ENCODE measurements around the gene SCN8A.
A peak's percentile ranks its signal among the peaks of the same experiment; 100 is the strongest.
"Not testable (repeated sequence)": the region's sequence is repeated elsewhere in the genome, so short reads cannot be mapped to it uniquely, and the experiment has no call there.

SCN8A gene

DNA sequence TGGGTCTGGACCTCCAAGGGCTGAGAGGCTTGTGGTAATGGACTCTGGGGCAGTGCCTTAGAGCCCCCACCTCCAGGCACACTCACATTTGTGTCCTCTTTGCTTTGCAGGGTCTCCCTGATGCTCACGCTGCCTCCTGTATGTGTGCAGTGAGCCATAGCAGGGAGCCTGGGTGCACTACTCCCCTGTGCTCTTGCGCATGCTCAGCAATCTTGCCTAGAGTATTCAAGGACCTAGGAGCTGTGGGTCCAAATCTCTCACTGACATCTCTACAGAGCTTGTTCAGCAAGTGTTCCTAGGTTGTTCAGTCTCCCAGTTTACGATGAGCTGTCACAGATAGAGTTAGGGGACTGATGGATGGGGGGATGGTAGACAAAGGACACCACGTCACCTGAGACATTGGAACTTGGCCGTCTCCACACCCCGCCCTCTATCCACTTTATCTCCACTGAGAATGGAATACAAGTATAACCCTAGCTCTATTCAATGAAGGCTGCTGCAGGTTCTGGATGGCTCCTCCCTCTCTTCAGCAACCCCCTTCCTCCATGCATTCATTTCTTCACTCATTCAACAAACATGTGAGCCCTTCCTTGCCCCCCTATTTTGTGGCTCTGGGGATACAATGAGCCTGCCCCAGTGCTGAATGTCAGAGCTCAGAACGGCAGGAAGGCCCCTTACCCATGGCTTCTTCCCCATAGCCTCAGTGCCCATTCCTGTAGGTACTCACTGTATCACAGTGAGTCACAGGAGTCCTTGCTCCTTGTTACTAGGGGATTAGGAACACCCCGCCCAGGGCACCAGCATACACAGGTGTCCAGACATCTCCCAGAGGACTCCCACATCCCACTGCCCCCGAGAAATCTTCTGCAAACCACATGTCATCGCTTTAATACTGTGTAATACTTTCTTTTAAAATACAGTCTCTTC is 226.3 kb downstream of the SCN8A start:
- no peak for DNase-seq (ENCODE audit: low spot score)

GRCh38 chr12:51818086-51818485 is 227.1 kb downstream of the SCN8A start:
- DNase-seq (ENCODE audit: low spot score) = no peak

GRCh38 chr12:51818566-51819300 is 227.7 kb downstream of the SCN8A start:
- DNase-seq (ENCODE audit: low spot score) = peak; percentile 85

DNA sequence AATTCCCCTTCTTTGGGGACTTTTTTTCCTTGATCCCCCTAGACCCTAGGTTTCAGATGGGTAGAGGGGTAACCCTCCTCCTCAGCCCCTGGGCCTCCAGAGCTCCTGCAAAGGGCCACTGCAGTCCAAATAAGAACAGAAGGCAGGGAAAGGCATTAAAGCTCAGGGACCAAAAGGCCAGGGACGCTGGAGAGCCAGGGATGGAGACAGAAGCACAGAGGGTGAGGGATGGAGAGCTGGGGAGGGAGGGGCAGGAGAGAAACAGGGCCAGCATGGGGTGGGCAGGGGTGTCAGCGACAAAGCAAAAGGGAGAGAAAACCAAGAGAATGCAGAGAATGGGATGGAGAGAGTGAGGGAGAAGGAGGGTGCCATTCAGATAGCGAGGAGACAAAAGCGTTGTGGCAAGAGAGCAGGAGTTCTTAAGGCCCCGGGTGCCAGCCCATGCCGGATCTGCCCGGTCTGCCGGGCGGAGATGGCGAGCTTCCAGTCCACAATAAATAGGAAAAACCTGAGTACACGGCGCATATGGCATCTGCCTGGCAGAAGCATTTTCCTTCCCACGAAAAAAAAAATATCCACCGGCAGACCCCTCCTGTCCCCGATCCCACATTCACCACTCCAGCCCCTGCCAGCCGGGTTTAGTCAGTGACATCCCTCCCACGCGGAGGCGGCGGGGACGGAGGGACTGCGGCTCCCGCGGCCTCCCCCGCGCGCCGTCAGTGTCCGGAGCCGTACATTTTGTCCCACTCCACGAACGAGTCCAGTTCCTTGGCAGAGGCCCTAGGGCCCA is 228.9 kb downstream of the SCN8A start:
- no peak for DNase-seq (ENCODE audit: low spot score)

GRCh38 chr12:51820526-51821439 is 229.8 kb downstream of the SCN8A start:
- DNase-seq (ENCODE audit: low spot score) = peak; percentile 92

- no peak for DNase-seq (ENCODE audit: low spot score)
Measured at GRCh38 chr12:51821440-51822260, 230.6 kb downstream of the SCN8A start.

GRCh38 chr12:51822261-51822616 is 231.2 kb downstream of the SCN8A start:
- no peak for DNase-seq (ENCODE audit: low spot score)

DNA sequence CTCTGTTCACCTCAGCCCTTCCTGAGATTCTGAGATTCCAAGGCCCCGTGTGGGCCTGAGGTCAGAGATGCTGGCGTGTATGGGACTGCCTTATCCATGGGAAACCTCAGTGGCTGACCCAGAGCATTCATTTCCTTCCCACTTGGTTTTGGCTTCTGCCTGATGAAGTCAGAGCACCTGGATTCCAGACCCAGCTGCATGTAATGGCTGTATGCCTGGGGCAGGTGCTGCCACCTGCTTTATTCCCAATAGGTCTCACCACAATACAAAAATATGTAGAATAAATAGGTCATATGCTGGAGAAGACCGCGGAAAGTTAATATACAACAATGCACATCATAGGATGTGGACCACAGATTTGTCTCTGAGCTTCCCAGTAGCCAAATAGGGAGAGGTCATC is 231.9 kb downstream of the SCN8A start:
- DNase-seq (ENCODE audit: low spot score) = no peak

DNA sequence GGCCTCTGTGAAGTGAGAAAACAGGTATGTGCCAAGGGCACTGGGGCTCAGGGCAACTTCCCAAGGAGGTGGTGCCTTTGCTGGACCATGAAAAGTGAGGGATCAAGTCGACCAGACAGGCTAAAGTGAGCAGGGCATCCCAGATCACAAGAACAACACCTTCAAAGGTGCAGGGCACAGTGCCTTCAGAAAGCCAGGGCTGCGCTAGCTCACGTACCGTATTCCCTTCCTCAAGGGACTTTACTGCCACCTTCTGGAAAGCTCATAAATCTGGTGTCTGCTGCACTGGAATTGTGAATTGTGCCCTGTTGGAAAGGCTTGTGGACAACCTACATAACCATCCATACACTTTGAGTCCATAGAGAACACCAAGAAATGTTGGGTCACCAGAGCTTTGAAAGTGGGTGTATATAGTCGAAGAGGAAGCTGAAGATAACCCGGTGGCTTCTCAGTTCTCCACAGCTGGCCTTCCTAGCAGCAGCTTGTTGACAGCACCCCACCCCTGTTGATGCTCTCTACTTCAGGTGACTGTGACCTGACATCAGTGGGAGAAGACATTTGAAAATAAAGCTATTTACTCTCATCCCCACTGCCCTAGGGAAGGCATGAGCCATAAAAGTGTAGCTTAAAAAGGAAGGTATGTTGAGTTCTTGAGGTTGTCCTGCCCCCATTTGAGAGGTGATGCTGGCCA is 233.0 kb downstream of the SCN8A start:
- peak; percentile 71 for DNase-seq (ENCODE audit: low spot score)

- no peak for DNase-seq (ENCODE audit: low spot score)
Measured at GRCh38 chr12:51825216-51825615, 234.2 kb downstream of the SCN8A start.

GRCh38 chr12:51826881-51827280 is 235.8 kb downstream of the SCN8A start:
- no peak for DNase-seq (ENCODE audit: low spot score)

DNA sequence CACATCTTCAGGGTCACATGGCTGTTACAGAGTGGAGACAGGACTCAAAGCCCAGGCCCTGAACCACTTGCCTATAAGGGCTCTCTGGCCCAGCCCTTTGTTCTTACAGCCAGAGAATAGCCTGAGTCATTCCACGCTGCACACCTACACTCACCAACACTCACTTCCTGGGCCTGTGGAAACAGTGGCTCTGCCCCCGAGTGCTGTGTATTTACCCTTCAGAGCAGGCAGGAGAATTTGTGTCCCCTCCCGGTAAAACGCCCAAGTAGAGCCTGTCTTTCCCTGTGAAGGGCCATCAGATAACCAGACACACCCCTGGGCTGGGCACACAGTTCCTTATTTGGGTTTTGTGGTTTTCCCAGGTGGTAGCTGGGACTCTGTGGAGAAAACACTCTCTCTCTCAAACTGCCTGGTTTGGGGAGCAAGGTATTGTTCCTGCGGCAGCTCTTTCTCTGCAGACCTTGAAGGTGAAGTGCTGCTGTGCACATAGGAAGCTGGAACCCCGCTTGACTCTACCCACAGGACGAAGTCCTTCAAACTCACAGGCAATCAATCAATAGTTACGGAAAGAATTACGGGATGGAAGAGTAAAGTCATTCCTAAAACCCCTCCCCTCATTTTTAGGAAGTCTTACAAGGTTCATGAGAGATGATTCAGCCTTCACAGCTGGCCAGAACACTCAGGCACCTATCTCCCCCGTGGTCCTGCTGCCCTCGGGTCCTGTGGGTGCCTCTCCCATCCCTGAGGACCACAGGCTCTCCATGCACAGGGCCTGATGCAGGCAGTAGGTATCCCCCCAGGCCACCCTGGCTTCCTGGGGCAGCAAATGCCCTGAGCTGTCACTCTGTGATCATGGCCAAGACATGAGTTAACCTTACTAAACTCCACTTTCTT is 237.1 kb downstream of the SCN8A start:
- DNase-seq (ENCODE audit: low spot score) = no peak

GRCh38 chr12:51829011-51829481 is 238.0 kb downstream of the SCN8A start:
- no peak for DNase-seq (ENCODE audit: low spot score)

- DNase-seq (ENCODE audit: low spot score) = no peak
Measured at GRCh38 chr12:51829641-51830040, 238.6 kb downstream of the SCN8A start.

DNA sequence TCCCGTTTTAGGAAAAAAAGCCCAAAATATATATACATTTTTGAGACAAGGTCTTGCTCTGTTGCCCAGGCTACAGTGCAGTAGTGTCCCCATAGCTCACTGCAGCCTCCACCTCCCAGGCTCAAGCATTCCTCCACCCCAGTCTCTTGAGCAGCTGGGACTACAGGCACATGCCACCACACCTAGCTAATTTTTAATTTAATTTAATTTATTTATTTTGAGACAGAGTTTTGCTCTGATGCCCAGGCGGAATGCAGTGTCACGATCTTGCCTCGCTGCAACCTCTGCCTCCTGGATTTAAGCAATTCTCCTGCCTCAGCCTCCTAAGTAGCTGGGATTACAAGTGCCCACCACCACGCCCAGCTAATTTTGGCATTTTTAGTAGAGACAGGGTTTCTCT is 240.8 kb downstream of the SCN8A start:
- DNase-seq (ENCODE audit: low spot score) = not testable (repeated sequence)

- DNase-seq (ENCODE audit: low spot score) = no peak
Measured at GRCh38 chr12:51832354-51833107, 241.5 kb downstream of the SCN8A start.

GRCh38 chr12:51833448-51834227 is 242.6 kb downstream of the SCN8A start:
- DNase-seq (ENCODE audit: low spot score) = no peak

Measured in AG08396 (cell line).